Nucleus accumbens (tissue), 56 donors: Measurements from ENCODE around the gene SPSB1.

Experiments
- DNase-seq, 56 donors: peaks; one replicate each; lab custom pipeline; 2025; lab: John Stamatoyannopoulos, UW

Gene SPSB1

DNA sequence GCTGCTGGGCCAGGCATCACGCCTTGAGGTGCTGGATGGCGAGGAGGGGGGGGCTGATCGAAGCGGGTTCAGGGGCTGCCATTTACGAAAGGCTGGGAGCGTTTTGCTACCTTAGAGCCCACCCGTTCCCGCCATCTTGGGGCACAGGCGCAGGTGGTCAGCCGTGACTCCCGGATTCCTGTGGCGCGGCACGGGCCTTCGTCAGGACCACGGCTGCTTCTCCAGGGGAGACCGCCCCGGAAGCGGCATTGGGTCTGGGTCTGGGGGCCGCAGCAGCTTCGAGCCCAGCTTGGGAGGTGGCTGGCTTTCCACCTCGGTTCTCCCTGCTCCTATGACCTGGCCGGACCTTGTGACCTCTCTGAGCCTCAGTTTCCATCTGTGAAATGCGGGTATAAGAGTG is 23.8 kb downstream of the SPSB1 start:
- DNase-seq, result no peak

DNA sequence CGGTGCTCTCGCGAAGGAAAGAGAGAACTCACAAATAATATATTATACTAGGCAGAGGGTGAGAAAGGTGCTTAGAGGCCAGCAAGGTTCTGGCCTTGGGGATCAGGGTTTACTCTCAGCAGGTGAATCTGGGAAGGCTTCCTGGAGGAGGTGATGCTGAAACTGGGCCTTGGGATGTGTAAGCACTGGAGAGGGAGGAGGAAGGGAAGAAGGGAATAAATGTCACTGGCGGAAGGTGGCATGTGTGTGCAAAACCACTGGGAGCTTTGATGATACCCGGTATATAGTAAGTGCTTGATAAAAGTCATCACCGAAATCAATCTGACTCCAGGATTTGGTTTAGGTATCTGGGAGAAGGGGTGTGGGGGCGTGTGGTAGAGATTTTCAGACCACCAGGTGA is 24.4 kb downstream of the SPSB1 start:
- DNase-seq, result no peak

DNA sequence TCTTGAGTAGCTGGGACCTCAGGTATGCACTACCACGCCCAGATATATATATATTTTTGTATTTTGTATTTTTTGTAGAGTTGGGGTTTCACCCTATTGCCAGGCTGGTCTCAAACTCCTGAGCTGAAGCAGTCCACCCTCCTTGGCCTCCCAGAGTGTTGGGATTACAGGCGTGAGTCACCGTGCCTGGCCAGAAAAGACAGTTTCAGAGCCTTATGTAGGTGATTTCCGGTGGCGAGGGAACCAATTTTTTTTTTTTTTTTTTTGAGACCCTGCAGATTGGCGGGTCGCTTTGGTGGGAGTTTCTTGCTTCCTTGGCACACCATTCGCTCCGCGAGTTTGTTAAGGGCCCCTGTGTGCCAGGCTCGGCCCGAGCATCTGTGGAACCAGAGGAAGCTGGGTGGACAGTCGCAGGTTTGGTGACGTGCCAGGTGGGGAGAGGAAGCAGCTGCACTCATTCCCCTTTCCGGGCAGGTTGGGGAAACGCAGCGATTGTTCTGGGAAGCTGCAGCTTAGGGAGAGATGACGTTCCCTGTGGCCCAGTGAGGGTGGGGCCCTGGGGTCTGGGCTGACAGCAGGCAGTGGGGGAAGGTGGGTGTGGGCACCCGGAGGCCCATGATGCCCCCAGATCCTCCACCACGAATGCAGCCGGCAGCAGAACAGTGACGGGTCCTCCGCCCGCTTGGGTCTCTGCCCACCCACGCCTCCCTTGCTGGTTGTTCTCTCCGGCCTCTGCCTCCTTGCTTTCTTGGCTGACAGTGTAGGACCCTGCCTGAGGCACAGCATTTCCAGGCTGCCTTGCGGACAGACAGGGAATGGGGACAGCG is 25.1 kb downstream of the SPSB1 start:
- peak in 24 of 56 donors; percentile 9 to 77 (median 28) for DNase-seq

GRCh38 chr1:9319208-9319788 is 26.6 kb downstream of the SPSB1 start:
- DNase-seq, result no peak

- no peak for DNase-seq
Observed at GRCh38 chr1:9319789-9320519, 27.3 kb downstream of the SPSB1 start.

- DNase-seq, result no peak
Observed at GRCh38 chr1:9320520-9321479, 28.1 kb downstream of the SPSB1 start.

GRCh38 chr1:9321480-9321849 is 28.8 kb downstream of the SPSB1 start:
- peak in 1 of 56 donors; percentile 53 for DNase-seq

DNA sequence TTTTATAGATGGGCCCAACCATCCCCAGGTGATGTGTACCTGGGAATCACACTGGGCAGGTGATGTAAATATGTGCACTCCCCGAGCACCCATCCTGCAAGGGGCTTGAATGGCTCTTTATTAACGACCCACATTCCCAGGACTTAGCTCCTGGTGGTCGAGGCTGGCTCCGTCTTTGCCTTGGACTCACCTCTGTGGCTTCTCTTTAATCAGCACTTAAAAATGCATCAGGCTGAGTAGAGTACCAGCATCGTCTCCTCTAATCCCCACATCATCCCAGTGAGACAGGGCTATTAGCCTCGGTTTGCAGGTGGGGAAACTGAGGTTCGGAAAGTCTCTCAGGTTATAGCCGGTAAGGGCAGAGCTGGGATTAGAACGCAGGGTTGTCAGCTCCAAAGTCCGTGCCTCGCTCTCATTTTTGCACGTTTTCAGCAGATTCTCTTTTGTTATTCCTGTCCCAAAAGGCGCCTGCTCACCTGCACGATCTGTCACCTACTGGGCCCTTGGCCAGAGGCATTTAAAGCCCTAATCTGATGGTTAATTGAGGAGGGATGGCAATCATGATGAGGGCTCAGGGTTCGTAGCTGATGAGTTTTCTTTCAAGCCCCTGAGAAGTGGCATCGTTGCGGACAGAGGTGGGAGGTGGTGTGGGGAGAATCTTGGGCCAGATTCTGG is 29.4 kb downstream of the SPSB1 start:
- no peak for DNase-seq

DNA sequence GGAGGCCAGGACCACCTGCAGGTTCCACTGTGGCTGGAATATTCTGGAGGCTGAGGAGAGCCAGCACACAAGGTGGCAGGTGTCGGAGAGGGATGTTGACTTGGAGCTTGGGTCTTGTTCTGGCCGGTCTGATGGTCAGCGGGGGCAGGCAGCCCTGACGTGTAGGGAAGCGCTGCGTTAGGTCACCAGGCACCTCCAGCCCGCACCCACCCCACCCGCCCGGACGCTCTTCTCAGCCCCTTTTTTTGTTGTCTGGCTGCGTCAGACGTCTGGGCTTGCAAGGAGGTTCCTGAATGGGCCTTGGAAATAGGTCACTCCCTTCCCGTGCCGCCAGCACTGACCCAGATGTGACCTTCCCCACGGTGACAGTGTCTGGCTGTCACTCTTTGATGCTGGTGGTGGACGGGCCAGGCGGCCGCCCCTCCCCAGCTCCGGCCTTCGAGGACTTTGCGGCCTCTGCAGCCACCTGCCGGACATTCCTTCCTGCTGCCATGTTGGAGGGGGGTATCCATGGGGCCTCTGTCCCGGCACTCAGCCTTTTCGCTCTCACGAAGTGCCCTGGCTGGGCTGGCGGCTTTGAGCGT is 30.1 kb downstream of the SPSB1 start:
- peak in 39 of 56 donors; percentile 16 to 72 (median 36) for DNase-seq

DNA sequence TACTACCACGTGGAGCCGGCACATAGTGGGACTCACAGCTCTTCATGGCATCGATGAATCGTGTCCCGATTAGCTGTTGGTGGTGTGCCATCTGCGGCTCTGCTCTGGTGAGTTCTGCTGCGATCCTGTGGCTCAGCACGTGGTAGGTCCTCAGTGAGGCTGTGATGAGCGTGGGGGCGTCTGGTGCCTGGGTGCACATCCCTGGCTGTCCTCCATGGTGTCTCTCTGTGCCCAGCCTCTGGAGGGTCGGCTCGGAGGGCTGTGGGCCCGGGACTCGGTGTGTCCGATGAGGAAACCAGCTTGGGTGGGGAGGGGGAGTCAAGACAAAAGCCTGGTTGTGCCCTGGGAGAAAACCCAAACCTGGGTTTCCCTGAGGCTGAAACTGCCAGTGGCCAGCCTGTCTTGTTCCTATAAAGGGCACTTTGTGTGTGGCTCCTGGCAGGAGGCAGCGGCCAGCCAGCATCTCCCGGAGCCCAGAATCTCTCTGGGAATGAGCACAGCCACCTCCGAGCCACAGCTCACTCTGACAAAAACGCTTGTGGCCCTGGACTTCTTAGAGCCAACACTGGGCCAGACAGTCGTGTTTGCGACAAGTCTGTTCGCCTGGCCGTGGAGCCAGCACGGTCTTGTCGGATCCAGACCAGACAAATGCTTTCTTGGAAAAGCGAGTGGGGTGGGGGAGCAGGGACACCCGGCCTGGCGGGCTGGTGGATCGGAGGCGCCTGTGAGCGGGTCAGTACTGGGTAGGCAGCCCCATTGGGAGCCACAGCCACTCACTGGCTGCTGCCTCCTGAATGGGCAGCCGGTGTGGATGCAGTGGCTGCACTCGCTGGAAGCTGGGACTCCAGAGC is 31.8 kb downstream of the SPSB1 start:
- DNase-seq, result peak in 55 of 56 donors; percentile 18 to 87 (median 71)

GRCh38 chr1:9326596-9326995 is 33.9 kb downstream of the SPSB1 start:
- no peak for DNase-seq

DNA sequence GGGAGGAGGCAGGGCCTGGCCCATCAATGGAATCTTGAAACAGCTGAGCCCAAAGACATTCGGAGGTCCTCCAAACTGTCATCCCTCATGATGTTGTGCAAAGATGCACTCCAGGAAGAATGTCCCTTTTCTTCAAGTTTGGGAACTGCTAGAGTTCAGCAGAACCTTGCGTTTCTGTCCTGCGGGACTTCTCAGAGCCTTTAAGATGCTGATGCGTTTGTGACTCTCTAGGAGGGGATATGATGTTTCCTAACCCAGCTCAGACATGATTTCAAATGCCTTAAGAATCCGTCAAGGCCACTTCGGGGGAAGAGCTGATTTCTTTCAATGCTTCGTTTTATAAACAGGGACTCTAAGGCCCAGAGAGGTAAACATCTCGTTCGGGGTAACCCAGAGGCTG is 35.5 kb downstream of the SPSB1 start:
- DNase-seq, result no peak

DNA sequence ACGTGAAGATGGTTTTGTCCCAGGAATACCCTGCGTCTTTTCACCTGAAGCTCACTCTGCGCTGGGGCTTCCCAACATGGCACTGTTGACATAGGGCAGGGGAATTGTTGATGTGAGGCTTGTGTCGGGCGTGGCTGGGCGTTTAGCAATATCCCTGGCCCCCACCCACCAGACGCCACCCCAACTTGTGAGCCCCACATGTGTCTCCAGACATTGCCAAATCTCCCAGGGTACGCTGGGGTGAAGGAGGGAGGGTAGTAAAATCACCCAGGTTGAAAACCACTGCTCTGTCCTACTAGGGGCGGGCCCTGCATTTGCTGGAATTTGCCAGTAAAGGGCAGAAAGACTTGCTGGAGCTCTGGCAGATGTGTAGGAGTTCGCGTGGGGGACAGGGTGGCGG is 36.0 kb downstream of the SPSB1 start:
- no peak for DNase-seq

DNA sequence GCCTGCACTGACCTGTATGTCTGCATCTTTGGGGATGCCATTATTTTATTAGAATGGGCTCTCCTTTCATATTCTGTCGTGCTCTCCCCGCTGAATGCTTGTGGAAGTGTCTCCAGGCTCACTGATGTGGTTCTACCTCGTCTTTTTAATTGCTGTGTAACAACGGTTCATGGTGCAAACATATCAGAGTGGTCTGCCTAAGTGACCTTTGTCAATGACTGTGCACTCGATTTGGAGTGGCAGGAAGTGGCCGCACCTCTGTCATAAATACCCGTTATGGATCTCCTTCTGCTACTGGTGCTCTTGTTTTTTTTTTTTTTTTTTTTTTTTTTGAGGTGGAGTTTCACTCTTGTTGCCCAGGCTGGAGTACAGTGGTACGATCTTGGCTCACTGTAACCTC is 38.3 kb downstream of the SPSB1 start:
- DNase-seq, result no peak

- DNase-seq, result no peak
Observed at GRCh38 chr1:9331558-9332346, 39.1 kb downstream of the SPSB1 start.

- DNase-seq, result no peak
Observed at GRCh38 chr1:9332513-9333143, 39.9 kb downstream of the SPSB1 start.
